MM.1S (cell line): ENCODE measurements around the gene ST8SIA2.

Source experiments
- EZH2 ChIP-seq: fragments of 300-600 bp; sonication (generic); optimal IDR thresholded peaks from 2 replicates; pipeline ENCODE3; 2017; ENCODE audit warnings: low read depth, mild to moderate bottlenecking, antibody characterized with exemption, low read length, mixed read lengths
- EZH2phosphoT487 ChIP-seq: fragments of 300-600 bp; sonication (generic); IDR thresholded peaks from 2 replicates; pipeline ENCODE4 v1.6.1; 2018; ENCODE audit warnings: antibody characterized with exemption, low read length
- TF ChIP-seq, protein P1 (sequence below): fragments of 300-600 bp; sonication (generic); IDR thresholded peaks from 2 replicates; pipeline ENCODE4 v1.5.1; 2016; ENCODE audit warnings: antibody characterized with exemption, low read length, mixed read lengths

DNA sequence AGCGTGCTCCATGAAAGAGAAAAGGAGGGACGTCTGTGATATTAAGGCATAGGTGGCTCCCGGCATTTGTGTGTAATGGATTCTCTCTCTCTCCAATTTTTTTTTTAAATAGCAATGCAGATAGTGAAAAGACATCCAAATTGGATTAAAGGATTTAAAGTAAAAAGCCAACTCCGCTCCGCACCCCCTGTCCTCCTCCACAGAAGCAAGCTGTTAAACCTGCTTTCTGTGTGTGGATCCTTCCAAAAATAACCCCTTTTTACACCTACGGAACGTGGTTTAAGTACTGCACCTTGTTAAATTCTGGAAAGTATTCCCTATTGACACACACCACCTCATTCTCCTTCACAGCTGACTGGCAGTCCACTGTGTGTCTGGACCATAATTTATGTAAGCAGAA, 61.6 kb downstream of the ST8SIA2 start:
- TF ChIP-seq, protein P1, sequence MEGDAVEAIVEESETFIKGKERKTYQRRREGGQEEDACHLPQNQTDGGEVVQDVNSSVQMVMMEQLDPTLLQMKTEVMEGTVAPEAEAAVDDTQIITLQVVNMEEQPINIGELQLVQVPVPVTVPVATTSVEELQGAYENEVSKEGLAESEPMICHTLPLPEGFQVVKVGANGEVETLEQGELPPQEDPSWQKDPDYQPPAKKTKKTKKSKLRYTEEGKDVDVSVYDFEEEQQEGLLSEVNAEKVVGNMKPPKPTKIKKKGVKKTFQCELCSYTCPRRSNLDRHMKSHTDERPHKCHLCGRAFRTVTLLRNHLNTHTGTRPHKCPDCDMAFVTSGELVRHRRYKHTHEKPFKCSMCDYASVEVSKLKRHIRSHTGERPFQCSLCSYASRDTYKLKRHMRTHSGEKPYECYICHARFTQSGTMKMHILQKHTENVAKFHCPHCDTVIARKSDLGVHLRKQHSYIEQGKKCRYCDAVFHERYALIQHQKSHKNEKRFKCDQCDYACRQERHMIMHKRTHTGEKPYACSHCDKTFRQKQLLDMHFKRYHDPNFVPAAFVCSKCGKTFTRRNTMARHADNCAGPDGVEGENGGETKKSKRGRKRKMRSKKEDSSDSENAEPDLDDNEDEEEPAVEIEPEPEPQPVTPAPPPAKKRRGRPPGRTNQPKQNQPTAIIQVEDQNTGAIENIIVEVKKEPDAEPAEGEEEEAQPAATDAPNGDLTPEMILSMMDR: no peak
- TF ChIP-seq EZH2: no peak
- TF ChIP-seq EZH2phosphoT487: no peak
